GM18498 (cell line): Measurements from ENCODE around the gene CIB4.

Experiments
- ATAC-seq: cut with Tn5 transposase; IDR thresholded peaks from one replicate; pipeline ENCODE4 v1.9.1; 2021; ENCODE audit warnings: mild to moderate bottlenecking, moderate library complexity; ENCODE audit not compliant: unreplicated experiment

CIB4 gene

GRCh38 chr2:26609205-26609631, 31.9 kb downstream of the CIB4 start:
- no peak for ATAC-seq

GRCh38 chr2:26608557-26608956, 32.6 kb downstream of the CIB4 start:
- no peak for ATAC-seq

- ATAC-seq, result no peak
Measured at GRCh38 chr2:26607698-26608097, 33.5 kb downstream of the CIB4 start.

GRCh38 chr2:26606847-26607190, 34.3 kb downstream of the CIB4 start:
- ATAC-seq, result no peak

GRCh38 chr2:26605999-26606846, 34.9 kb downstream of the CIB4 start:
- ATAC-seq, result no peak

GRCh38 chr2:26605195-26605998, 35.8 kb downstream of the CIB4 start:
- ATAC-seq, result no peak

- no peak for ATAC-seq
Measured at GRCh38 chr2:26602575-26602974, 38.6 kb downstream of the CIB4 start.

GRCh38 chr2:26599387-26599786, 41.8 kb downstream of the CIB4 start:
- no peak for ATAC-seq

- ATAC-seq, result no peak
Measured at GRCh38 chr2:26598996-26599373, 42.2 kb downstream of the CIB4 start.

- ATAC-seq, result no peak
Measured at GRCh38 chr2:26598336-26598995, 42.7 kb downstream of the CIB4 start.

- no peak for ATAC-seq
Measured at GRCh38 chr2:26597197-26597596, 44.0 kb downstream of the CIB4 start.

- ATAC-seq, result no peak
Measured at GRCh38 chr2:26595146-26595545, 46.0 kb downstream of the CIB4 start.

GRCh38 chr2:26591619-26592505, 49.3 kb downstream of the CIB4 start:
- ATAC-seq, result no peak

- ATAC-seq, result no peak
Measured at GRCh38 chr2:26590980-26591618, 50.1 kb downstream of the CIB4 start.

- no peak for ATAC-seq
Measured at GRCh38 chr2:26590508-26590907, 50.7 kb downstream of the CIB4 start.

GRCh38 chr2:26588576-26588975, 52.6 kb downstream of the CIB4 start:
- ATAC-seq, result no peak

- ATAC-seq, result no peak
Measured at GRCh38 chr2:26587994-26588393, 53.2 kb downstream of the CIB4 start.

GRCh38 chr2:26585966-26586365, 55.2 kb downstream of the CIB4 start:
- ATAC-seq, result no peak

- ATAC-seq, result no peak
Measured at GRCh38 chr2:26585100-26585499, 56.1 kb downstream of the CIB4 start.

- no peak for ATAC-seq
Measured at GRCh38 chr2:26584656-26585055, 56.5 kb downstream of the CIB4 start.
